22Rv1 (cell line): ENCODE results near the gene S100A16.
"Not testable (repeated sequence)": the region's sequence is repeated elsewhere in the genome, so short reads cannot be mapped to it uniquely, and the experiment has no call there.

ENCODE experiments used
- H3K27ac ChIP-seq: fragments of 450-650 bp; 2 replicates; pipeline ENCODE4 v1.5.1; 2017
- CTCF ChIP-seq: fragments of 450-650 bp; IDR thresholded peaks from 2 replicates; pipeline ENCODE4 v1.5.1; 2017; ENCODE audit warnings: mild to moderate bottlenecking
- ZFX ChIP-seq: fragments of 450-650 bp; IDR thresholded peaks from 2 replicates; pipeline ENCODE4 v1.6.1; 2017; ENCODE audit warnings: antibody characterized with exemption, borderline replicate concordance

S100A16 gene

GRCh38 chr1:153599847-153600246 is 13.1 kb downstream of the S100A16 start:
- no peak overlapping the region for H3K27ac ChIP-seq
- TF ChIP-seq CTCF (no peak), ZFX (no peak)

GRCh38 chr1:153598309-153599172 is 14.4 kb downstream of the S100A16 start:
- TF ChIP-seq CTCF (no peak), ZFX (no peak)
- no peak overlapping the region for H3K27ac ChIP-seq

GRCh38 chr1:153597206-153597605 is 15.7 kb downstream of the S100A16 start:
- H3K27ac ChIP-seq = no peak overlapping the region
- no peak for TF ChIP-seq CTCF
- no peak for TF ChIP-seq ZFX

DNA sequence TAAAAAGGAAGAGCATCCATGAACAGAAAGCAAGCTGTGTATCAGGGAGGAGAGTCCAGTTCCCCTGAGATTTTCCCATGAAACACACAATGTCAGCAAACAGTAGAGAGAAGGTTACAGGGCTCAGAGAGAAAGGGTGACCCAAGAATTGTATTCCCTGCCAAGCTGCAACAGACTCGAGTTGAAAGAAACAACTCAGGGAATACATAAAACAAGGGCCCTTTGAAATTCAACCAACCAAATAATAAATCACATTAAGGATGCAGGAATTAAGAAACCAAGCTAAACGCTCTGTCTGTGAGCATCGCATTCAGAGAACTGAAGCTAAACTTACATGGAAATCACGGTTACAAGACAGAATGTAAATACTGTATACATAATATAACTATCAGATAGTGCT is 20.2 kb downstream of the S100A16 start:
- no peak overlapping the region for H3K27ac ChIP-seq
- no peak for TF ChIP-seq CTCF
- TF ChIP-seq ZFX = no peak

DNA sequence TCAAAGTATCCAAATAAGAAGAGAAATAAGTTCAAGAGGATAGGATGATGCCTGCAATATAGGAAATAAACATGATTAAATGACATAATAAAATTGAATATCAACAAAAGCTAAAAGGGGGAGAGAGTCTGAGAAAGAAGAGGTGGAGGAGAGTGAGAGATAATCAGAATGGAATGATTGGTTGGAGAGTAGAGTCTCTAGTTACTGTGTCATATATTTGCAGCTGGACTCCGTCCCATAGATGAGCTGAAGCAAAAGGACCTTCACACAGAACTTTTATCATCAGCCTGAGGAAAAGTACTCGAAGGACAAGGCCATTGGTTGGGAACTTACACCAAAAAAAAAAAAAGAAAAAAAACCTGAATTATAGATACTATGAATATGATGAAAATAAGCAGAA is 24.5 kb downstream of the S100A16 start:
- no peak for TF ChIP-seq ZFX
- no peak overlapping the region for H3K27ac ChIP-seq

- H3K27ac ChIP-seq = not testable (repeated sequence)
Measured at GRCh38 chr1:153588033-153588432, 24.9 kb downstream of the S100A16 start.

- no peak overlapping the region for H3K27ac ChIP-seq
- TF ChIP-seq ZFX (no peak), CTCF (no peak)
Measured at GRCh38 chr1:153587314-153587713, 25.6 kb downstream of the S100A16 start.

GRCh38 chr1:153586347-153586746 is 26.6 kb downstream of the S100A16 start:
- H3K27ac ChIP-seq = no peak overlapping the region
- TF ChIP-seq ZFX = no peak
- TF ChIP-seq CTCF = no peak
